SK-N-SH (cell line): ENCODE measurements around the gene ZFAND6.

Experiments
- MXI1 ChIP-seq: IDR thresholded peaks from 2 replicates; pipeline ENCODE4 v1.6.1; 2012; ENCODE audit warnings: mild to moderate bottlenecking, low read depth, low read length, improper control_type of control experiment
- POLR2AphosphoS5 ChIP-seq: IDR thresholded peaks from 2 replicates; pipeline ENCODE4 v1.6.1; 2012; ENCODE audit warnings: low read depth, low read length
- TAF1 ChIP-seq: IDR thresholded peaks from 2 replicates; pipeline ENCODE4 v1.6.1; 2012; ENCODE audit warnings: low read depth, mild to moderate bottlenecking, low read length, moderate library complexity, borderline replicate concordance
- TF ChIP-seq, protein P1 (sequence below): fragments of 200-600 bp; sonication (generic); IDR thresholded peaks from 2 replicates; pipeline ENCODE4 v1.6.1; 2017; ENCODE audit warnings: antibody characterized with exemption, mild to moderate bottlenecking, moderate library complexity

DNA sequence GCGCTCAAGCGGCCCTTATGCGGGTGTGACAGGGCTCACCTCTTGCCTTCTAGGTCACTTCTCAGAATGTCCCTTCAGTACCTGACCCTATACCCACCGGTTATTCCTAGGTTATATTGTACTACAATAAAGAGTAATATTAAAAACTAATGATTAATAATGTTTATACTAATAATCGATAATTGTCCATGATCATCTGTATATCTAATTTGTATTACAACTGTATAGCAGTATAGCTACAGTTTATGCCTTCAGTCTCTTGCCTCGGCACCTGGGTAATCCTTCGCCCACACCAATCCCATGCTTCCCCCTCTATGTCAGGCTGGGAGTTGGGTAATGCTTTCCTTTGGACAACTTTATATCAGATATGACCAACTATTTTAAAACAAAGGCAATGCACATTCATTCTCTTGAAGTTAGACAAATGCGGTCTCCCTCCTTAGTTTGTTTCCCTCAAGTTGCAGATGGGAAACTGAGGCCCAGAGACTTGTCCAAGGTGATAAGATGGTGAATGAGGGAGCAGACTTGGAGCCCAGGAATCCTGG is 96.8 kb downstream of the ZFAND6 start:
- TF ChIP-seq TAF1 (no peak), MXI1 (no peak), POLR2AphosphoS5 (no peak)
- TF ChIP-seq, protein P1, sequence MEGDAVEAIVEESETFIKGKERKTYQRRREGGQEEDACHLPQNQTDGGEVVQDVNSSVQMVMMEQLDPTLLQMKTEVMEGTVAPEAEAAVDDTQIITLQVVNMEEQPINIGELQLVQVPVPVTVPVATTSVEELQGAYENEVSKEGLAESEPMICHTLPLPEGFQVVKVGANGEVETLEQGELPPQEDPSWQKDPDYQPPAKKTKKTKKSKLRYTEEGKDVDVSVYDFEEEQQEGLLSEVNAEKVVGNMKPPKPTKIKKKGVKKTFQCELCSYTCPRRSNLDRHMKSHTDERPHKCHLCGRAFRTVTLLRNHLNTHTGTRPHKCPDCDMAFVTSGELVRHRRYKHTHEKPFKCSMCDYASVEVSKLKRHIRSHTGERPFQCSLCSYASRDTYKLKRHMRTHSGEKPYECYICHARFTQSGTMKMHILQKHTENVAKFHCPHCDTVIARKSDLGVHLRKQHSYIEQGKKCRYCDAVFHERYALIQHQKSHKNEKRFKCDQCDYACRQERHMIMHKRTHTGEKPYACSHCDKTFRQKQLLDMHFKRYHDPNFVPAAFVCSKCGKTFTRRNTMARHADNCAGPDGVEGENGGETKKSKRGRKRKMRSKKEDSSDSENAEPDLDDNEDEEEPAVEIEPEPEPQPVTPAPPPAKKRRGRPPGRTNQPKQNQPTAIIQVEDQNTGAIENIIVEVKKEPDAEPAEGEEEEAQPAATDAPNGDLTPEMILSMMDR: no peak
